Globus pallidus (tissue), 1 donor: ENCODE data around the gene HOXC10.

ENCODE experiments used
- DNase-seq: peaks from one replicate; pipeline ENCODE4 v3.0.0-alpha.2; 2015; ENCODE audit warnings: low spot score

The HOXC10 gene

GRCh38 chr12:53991077-53991460 is 6.1 kb downstream of the HOXC10 start:
- DNase-seq = no peak

- no peak for DNase-seq
Measured at GRCh38 chr12:53992377-53992889, 7.5 kb downstream of the HOXC10 start.

- DNase-seq = no peak
Measured at GRCh38 chr12:53993162-53994008, 8.4 kb downstream of the HOXC10 start.

- no peak for DNase-seq
Measured at GRCh38 chr12:53994009-53994263, 9.0 kb downstream of the HOXC10 start.

GRCh38 chr12:53994264-53995001 is 9.5 kb downstream of the HOXC10 start:
- no peak for DNase-seq

GRCh38 chr12:53995002-53995377 is 10.0 kb downstream of the HOXC10 start:
- DNase-seq = no peak

- DNase-seq = no peak
Measured at GRCh38 chr12:53995378-53996239, 10.7 kb downstream of the HOXC10 start.

GRCh38 chr12:53996240-53997203 is 11.6 kb downstream of the HOXC10 start:
- DNase-seq = no peak

GRCh38 chr12:53997204-53998109 is 12.5 kb downstream of the HOXC10 start:
- DNase-seq = no peak

GRCh38 chr12:53998110-53998899 is 13.4 kb downstream of the HOXC10 start:
- DNase-seq = no peak

GRCh38 chr12:53998900-53999236 is 13.9 kb downstream of the HOXC10 start:
- DNase-seq = no peak

- no peak for DNase-seq
Measured at GRCh38 chr12:53999559-54000115, 14.7 kb downstream of the HOXC10 start.

- DNase-seq = no peak
Measured at GRCh38 chr12:54000116-54001114, 15.5 kb downstream of the HOXC10 start, which contains the start of gene HOXC9. Gene HOXC9 (plus strand): TSS chr12:54000161. CDS start chr12:54000189, 28 bp downstream.

GRCh38 chr12:54001283-54002187 is 16.6 kb downstream of the HOXC10 start:
- no peak for DNase-seq

GRCh38 chr12:54002278-54002914 is 17.4 kb downstream of the HOXC10 start:
- DNase-seq = no peak

GRCh38 chr12:54002915-54003389 is 18.0 kb downstream of the HOXC10 start:
- DNase-seq = no peak
